GM12873 (cell line): ENCODE data around the gene DAB1.

ENCODE experiments used
- TF ChIP-seq, protein P1 (sequence below): IDR thresholded peaks from 2 replicates; pipeline ENCODE4 v1.5.1; 2012; ENCODE audit warnings: low read depth, mild to moderate bottlenecking, moderate library complexity, low read length, control low read depth; ENCODE audit not compliant: insufficient read depth; ENCODE audit errors: missing control alignments

Gene DAB1

GRCh38 chr1:57329937-57330336 is 93.9 kb downstream of the DAB1 start:
- TF ChIP-seq, protein P1, sequence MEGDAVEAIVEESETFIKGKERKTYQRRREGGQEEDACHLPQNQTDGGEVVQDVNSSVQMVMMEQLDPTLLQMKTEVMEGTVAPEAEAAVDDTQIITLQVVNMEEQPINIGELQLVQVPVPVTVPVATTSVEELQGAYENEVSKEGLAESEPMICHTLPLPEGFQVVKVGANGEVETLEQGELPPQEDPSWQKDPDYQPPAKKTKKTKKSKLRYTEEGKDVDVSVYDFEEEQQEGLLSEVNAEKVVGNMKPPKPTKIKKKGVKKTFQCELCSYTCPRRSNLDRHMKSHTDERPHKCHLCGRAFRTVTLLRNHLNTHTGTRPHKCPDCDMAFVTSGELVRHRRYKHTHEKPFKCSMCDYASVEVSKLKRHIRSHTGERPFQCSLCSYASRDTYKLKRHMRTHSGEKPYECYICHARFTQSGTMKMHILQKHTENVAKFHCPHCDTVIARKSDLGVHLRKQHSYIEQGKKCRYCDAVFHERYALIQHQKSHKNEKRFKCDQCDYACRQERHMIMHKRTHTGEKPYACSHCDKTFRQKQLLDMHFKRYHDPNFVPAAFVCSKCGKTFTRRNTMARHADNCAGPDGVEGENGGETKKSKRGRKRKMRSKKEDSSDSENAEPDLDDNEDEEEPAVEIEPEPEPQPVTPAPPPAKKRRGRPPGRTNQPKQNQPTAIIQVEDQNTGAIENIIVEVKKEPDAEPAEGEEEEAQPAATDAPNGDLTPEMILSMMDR = no peak

DNA sequence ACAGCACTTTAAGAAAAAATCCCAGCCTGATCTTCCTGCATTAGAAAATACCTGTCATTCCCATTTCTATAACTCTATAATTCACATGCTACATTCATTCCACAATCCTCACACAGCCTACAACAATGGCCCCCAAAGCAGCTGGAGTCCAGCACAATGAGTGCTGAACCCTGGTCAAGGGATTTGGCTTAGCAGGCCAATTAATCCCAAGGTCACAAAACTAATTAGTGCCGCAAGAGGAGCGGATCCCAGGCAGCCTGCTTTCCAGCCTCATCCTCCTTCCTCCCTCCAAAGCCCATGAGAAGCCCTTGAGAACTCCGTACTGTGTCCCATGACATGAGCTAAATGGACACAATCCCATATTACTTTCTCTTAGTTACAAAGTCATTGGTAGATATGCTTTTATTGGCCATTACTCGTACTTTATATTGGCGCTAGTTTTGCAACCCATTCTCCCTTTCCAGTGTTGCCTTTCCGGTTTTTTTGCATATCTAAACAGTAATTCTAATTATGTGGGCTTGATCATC is 94.8 kb downstream of the DAB1 start:
- TF ChIP-seq, protein P1 = no peak

DNA sequence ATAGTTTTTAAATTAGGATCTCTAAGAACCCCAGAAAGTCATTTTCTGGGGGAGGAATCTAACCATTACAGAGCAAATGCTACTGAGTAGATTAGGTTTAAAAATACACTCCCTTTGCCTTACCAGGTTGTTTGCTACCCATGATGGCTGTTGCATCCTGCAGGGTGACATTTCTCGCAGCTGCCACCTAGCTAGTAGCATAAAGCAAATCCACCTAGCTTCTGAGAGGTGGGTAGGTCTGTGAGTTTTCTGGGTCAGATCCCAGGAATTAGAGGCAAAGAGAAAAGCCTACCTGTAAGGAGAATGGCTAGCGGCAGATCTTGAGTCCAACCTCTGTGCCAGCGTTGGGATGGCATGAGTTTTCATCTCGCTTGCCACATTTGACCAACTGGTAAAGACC is 95.9 kb downstream of the DAB1 start:
- TF ChIP-seq, protein P1 = no peak

DNA sequence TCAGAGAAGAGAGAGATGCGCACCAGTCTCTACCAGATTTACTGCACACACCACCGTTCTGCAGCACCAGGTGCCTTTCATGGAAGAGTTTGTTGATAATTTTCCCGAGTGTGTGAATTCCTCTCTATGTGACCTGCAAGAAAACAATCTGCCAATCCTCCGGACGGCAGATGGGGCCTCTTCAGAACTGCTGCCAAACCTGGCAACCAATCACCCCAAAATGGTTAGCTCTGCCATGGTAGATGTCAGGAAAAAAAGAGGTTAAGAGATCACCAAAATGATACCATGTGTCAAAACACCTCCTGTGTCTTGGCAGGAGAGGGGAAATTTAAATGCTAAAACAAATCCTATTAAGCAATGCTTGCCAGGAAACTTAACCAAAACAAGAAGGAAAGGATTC is 96.5 kb downstream of the DAB1 start:
- TF ChIP-seq, protein P1 = no peak

GRCh38 chr1:57325536-57325935 is 98.3 kb downstream of the DAB1 start:
- TF ChIP-seq, protein P1 = no peak

DNA sequence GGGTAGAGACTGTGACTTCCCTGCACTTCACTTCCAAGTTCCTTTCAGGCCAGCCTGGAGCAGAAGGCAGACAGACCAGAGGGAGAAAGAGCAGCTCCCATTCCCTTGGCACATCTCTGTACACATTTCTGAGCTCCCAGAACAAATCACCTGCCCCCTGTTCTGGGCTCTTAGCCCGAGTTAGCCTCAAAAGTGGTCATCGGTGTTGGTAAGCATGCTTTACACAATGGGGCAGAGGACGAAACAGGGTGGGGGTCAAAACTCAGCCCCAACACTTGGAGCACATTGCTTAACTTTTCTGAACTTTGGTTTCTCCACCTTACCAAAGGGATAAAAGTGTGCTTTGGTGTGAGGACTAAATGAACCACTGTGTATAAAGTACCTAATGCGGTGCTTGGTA is 98.7 kb downstream of the DAB1 start:
- TF ChIP-seq, protein P1 = no peak

GRCh38 chr1:57324388-57324787 is 99.5 kb downstream of the DAB1 start:
- TF ChIP-seq, protein P1 = no peak
